Memory B cell (primary cell): ENCODE measurements around the gene NEK4.

Experiments
- ATAC-seq: fragments of 150-1000 bp; cut with Tn5 transposase; 2 replicates; pipeline ENCODE4 v1.10.0; 2021; ENCODE audit warnings: low read depth, mild to moderate bottlenecking, moderate library complexity
- DNase-seq, 2 donors: peaks; one replicate each; pipeline ENCODE4 v3.0.0; 2022; ENCODE audit warnings: low spot score in 2 of 2
- H3K27ac Mint-ChIP-seq: one replicate; pipeline ENCODE4 v1.8.0; 2022; ENCODE audit warnings: mild to moderate bottlenecking, moderate library complexity, mixed read lengths
- H3K27me3 Mint-ChIP-seq: one replicate; pipeline ENCODE4 v1.8.0; 2022; ENCODE audit warnings: mixed read lengths
- H3K36me3 Mint-ChIP-seq: one replicate; pipeline ENCODE4 v1.8.0; 2022; ENCODE audit warnings: mild to moderate bottlenecking, mixed read lengths
- H3K4me1 Mint-ChIP-seq: one replicate; pipeline ENCODE4 v1.8.0; 2022; ENCODE audit warnings: mixed read lengths
- H3K4me3 Mint-ChIP-seq: one replicate; pipeline ENCODE4 v1.8.0; 2022; ENCODE audit warnings: mild to moderate bottlenecking, moderate library complexity, mixed read lengths
- H3K9me3 Mint-ChIP-seq: one replicate; pipeline ENCODE4 v1.8.0; 2022; ENCODE audit warnings: mixed read lengths

The NEK4 gene

GRCh38 chr3:52798978-52799476 is 28.3 kb upstream of the NEK4 start:
- no peaks in the 10 kb centered on the region for H3K4me1 Mint-ChIP-seq
- DNase-seq (no peak), ATAC-seq (peak; percentile 32)
- H3K36me3 Mint-ChIP-seq = no peaks in the 10 kb centered on the region
- H3K27ac Mint-ChIP-seq = no peak overlapping the region
- peaks cover under 1% of the 10 kb centered on the region for H3K27me3 Mint-ChIP-seq
- no peak overlapping the region for H3K4me3 Mint-ChIP-seq
- H3K9me3 Mint-ChIP-seq = no peaks in the 10 kb centered on the region

DNA sequence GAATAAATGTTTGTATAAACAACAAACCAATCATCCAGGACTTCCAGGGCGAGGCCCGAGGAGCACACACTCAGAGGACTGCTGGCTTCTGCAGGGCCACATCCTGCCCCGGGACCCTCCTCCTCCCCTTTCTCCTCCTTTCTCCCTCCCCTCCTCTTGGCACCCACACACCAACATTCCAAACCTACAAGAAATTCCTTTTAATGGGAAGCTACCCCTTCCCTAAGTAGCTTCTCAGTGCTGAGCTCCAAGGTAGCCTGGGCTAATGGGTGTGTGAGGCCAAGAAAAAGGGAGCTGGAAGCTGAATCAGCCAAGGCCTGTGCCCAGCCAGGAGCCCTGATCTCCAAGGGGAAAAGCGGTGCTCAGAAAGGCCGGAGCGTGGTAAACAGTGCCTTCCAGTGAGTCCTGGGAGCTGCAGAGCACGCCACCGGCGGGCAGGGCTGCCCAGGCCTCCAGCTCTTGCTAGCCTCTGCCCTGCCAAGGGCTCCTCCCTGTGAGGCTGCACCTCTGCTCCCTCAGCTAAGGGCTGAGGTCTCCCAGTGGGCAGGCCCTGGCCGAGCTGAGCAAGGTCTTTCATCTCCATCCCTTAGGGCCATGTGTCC is 27.7 kb upstream of the NEK4 start:
- Mint-ChIP-seq H3K4me3 (no peak overlapping the region), H3K36me3 (no peaks in the 10 kb centered on the region), H3K27me3 (no peaks in the 10 kb centered on the region), H3K9me3 (no peaks in the 10 kb centered on the region), H3K27ac (no peak overlapping the region), H3K4me1 (no peaks in the 10 kb centered on the region)
- ATAC-seq (no peak), DNase-seq (no peak)

GRCh38 chr3:52796411-52796810 is 25.7 kb upstream of the NEK4 start:
- Mint-ChIP-seq H3K9me3 (no peaks in the 10 kb centered on the region), H3K27ac (no peak overlapping the region), H3K4me1 (no peaks in the 10 kb centered on the region), H3K36me3 (no peaks in the 10 kb centered on the region), H3K4me3 (no peak overlapping the region), H3K27me3 (peaks cover 3% of the 10 kb centered on the region)
- no peak for ATAC-seq
- DNase-seq = no peak

- Mint-ChIP-seq H3K27ac (no peak overlapping the region), H3K9me3 (no peaks in the 10 kb centered on the region), H3K36me3 (no peaks in the 10 kb centered on the region), H3K27me3 (peaks cover 3% of the 10 kb centered on the region), H3K4me3 (no peak overlapping the region), H3K4me1 (no peaks in the 10 kb centered on the region)
- ATAC-seq (no peak), DNase-seq (no peak)
Measured at GRCh38 chr3:52795298-52795900, 24.7 kb upstream of the NEK4 start.

DNA sequence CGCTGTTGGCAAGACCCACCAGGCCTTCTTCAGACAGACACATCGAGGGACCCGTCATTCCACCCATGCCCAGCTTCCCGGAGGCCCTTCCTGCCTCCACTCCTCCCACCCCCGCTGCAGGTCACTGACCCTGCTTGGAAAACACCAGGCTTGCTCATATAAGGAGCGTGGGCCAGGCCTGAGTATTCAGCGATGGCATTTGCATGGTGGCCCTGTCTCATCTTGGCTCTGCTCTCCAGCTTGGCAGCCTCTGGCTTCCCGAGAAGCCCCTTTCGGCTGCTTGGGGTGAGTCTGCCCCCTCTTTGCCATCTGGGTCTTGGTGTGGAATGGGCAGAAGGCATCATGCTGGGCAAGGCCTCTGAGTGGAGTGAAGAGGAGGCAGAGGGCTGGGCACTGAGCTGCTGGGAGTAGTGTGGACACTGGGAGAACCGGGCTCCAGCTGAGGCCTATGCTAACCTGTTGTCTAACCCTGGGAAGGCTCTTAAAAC is 23.9 kb upstream of the NEK4 start, which contains the start of gene ITIH3:
TSS of gene ITIH3 (plus strand) at position 185 of the 488 bp plus-strand sequence. CDS start at position 193, 8 bp downstream.
- no peak within 1 kb of the TSS for H3K27ac Mint-ChIP-seq
- peaks cover 3% of the 10 kb centered on the region for H3K27me3 Mint-ChIP-seq
- ATAC-seq (no peak), DNase-seq (no peak)
- no peaks in the 10 kb centered on the region for H3K36me3 Mint-ChIP-seq
- H3K4me3 Mint-ChIP-seq = no peak within 1 kb of the TSS
- H3K4me1 Mint-ChIP-seq = no peaks in the 10 kb centered on the region
- H3K9me3 Mint-ChIP-seq = no peaks in the 10 kb centered on the region

DNA sequence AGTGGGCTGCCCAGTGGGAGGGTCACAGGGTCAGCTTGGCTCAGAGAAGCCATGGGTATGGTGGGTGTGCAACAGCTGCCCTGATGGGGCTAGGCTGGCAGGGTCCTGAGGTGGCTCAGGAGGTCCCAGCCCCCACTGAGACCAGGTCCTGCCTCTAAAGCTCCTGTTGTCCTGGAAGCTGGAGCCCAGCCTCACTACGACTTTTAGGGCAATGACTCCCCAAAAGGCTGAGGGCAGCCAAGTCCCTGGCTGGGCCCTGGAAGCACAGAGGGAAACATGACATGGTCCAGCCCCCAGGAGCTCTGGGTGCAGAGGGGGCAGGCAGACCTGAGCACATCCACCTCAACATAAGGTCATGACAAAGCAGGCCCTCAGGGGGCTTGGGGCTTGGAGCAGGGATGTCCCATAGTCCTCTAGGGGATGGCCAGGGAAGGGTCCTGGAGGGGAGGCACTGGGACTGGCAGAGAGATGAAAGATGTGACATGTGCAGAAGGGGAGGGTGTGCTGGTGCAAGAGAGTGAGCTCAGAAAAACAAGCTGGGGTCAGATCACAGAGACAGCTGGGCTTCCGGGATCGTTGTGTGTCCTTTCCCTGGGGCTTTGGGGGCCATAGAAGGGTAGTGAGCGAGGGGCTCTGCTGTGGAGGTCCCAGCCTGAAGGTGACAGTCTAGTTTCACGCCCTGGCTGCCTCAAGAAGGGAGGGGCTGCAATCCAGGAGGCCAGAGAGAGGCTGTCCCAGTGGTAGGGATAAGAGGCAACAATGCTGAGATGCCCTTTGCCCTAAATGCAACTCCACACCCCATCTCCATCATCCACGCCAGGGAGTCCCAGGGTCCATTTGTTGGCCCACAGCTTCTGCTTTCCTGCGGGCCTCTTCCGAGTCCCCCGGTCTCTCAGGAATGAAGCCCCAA is 23.2 kb upstream of the NEK4 start:
- DNase-seq (no peak), ATAC-seq (no peak)
- H3K9me3 Mint-ChIP-seq = no peaks in the 10 kb centered on the region
- H3K4me1 Mint-ChIP-seq = no peaks in the 10 kb centered on the region
- H3K27ac Mint-ChIP-seq = no peak overlapping the region
- peaks cover 5% of the 10 kb centered on the region for H3K27me3 Mint-ChIP-seq
- no peak overlapping the region for H3K4me3 Mint-ChIP-seq
- H3K36me3 Mint-ChIP-seq = no peaks in the 10 kb centered on the region

GRCh38 chr3:52792961-52793695 is 22.4 kb upstream of the NEK4 start:
- no peaks in the 10 kb centered on the region for H3K4me1 Mint-ChIP-seq
- H3K27ac Mint-ChIP-seq = no peak overlapping the region
- H3K36me3 Mint-ChIP-seq = no peaks in the 10 kb centered on the region
- H3K9me3 Mint-ChIP-seq = no peaks in the 10 kb centered on the region
- no peak overlapping the region for H3K4me3 Mint-ChIP-seq
- ATAC-seq = no peak
- H3K27me3 Mint-ChIP-seq = peaks cover 5% of the 10 kb centered on the region
- DNase-seq = no peak

DNA sequence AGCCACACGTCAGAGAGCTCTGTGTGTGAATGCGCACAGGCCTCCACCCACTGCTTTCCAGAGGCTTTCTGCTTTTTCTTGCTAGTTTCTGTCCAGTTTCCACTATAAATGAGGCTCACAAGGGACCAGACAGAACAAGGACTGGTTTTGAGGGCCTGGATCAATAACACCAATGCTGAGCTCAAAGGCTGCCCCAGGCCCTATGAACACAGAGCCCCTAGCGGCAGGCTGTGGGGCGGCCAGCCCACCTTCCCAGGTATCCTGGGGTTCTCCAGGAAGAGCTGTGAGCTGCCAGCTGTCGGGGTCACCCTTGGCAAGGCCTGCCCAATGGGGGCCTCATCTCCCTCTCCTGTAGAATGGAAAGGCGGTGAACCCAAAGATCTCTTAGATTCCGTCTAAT is 21.7 kb upstream of the NEK4 start:
- H3K4me3 Mint-ChIP-seq = no peak overlapping the region
- H3K9me3 Mint-ChIP-seq = no peaks in the 10 kb centered on the region

DNA sequence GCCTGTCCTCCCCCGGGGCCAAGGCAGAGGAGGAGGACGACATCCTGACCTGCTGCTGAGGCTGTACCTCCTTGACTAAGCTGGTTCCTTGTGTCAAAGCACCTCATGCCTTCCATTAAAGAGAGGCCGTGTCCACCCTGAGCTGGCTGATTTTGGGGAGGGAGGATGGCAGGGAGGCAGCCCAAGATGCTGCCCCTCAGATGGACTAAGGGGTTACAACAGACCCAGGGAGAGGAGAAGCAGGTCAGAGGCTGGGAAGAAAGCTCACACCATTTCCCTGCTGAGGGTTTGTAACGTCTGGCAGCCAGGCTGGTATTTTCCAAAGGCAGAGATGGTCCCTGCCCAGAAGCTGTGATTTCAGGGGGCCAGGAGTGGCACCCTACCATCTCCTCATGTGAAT is 21.2 kb upstream of the NEK4 start:
- Mint-ChIP-seq H3K4me1 (no peaks in the 10 kb centered on the region), H3K9me3 (no peaks in the 10 kb centered on the region), H3K4me3 (no peak overlapping the region), H3K36me3 (no peaks in the 10 kb centered on the region), H3K27ac (no peak overlapping the region), H3K27me3 (peaks cover 5% of the 10 kb centered on the region)
- DNase-seq = no peak
- ATAC-seq = no peak

More for the DNA sequence above, 21.7 kb upstream of the NEK4 start:
- Mint-ChIP-seq H3K27me3 (peaks cover 5% of the 10 kb centered on the region), H3K27ac (no peak overlapping the region), H3K36me3 (no peaks in the 10 kb centered on the region), H3K4me1 (no peaks in the 10 kb centered on the region)
- DNase-seq (no peak), ATAC-seq (no peak)

- H3K36me3 Mint-ChIP-seq = no peaks in the 10 kb centered on the region
- ATAC-seq (no peak), DNase-seq (no peak)
- no peaks in the 10 kb centered on the region for H3K9me3 Mint-ChIP-seq
- no peak overlapping the region for H3K4me3 Mint-ChIP-seq
- no peaks in the 10 kb centered on the region for H3K4me1 Mint-ChIP-seq
- H3K27ac Mint-ChIP-seq = no peak overlapping the region
- H3K27me3 Mint-ChIP-seq = peaks cover 5% of the 10 kb centered on the region
Measured at GRCh38 chr3:52791366-52791765, 20.6 kb upstream of the NEK4 start.

GRCh38 chr3:52790741-52791140 is 20.0 kb upstream of the NEK4 start:
- DNase-seq (no peak), ATAC-seq (no peak)
- H3K4me1 Mint-ChIP-seq = no peaks in the 10 kb centered on the region
- no peaks in the 10 kb centered on the region for H3K9me3 Mint-ChIP-seq
- H3K4me3 Mint-ChIP-seq = no peak overlapping the region
- no peak overlapping the region for H3K27ac Mint-ChIP-seq
- no peaks in the 10 kb centered on the region for H3K36me3 Mint-ChIP-seq
- peaks cover 5% of the 10 kb centered on the region for H3K27me3 Mint-ChIP-seq

DNA sequence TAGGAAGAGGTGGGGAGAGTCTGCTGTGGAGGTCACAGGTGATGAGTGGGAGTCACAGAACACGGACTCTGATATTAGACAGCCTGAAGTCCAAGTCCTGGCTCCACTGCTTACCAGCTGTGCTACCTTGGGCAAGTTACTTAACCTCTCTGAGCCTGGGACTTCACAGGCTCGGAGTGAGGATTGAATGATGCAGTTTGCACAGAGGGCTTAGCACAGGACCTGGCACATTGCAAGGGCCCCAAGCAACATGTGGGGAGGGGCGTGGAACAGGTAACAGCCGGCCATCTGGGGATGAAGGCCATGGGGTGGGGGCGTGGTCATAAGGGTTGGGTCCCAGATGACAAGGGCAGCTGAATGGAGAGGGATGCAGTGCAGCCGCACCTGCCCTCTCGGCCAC is 19.6 kb upstream of the NEK4 start:
- Mint-ChIP-seq H3K4me3 (no peak overlapping the region), H3K27me3 (peaks cover 5% of the 10 kb centered on the region), H3K27ac (no peak overlapping the region), H3K36me3 (no peaks in the 10 kb centered on the region), H3K4me1 (no peaks in the 10 kb centered on the region), H3K9me3 (no peaks in the 10 kb centered on the region)
- ATAC-seq (no peak), DNase-seq (no peak)

DNA sequence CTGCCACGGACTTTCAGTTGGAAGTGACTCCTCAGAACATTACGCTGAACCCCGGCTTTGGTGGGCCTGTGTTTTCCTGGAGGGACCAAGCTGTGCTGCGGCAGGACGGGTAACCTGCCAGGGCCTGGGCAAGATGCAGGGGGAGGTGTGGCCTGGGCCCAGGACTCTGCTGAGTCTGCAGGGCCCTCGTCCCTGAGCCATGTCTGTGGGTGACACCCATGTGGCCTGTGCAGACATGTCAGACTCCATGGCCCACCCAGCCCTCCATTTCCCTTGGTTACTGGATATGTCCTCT is 19.0 kb upstream of the NEK4 start:
- no peak overlapping the region for H3K27ac Mint-ChIP-seq
- no peak for DNase-seq

More for the DNA sequence above, 19.0 kb upstream of the NEK4 start:
- Mint-ChIP-seq H3K4me1 (no peaks in the 10 kb centered on the region), H3K36me3 (no peaks in the 10 kb centered on the region), H3K9me3 (no peaks in the 10 kb centered on the region), H3K4me3 (no peak overlapping the region), H3K27me3 (peaks cover 5% of the 10 kb centered on the region)
- no peak for ATAC-seq
